GM18511 (cell line): ENCODE data around the gene SACS.
"Not testable (repeated sequence)": the region's sequence is repeated elsewhere in the genome, so short reads cannot be mapped to it uniquely, and the experiment has no call there.

Source experiments
- ATAC-seq: cut with Tn5 transposase; IDR thresholded peaks from one replicate; pipeline ENCODE4 v1.9.1; 2021; ENCODE audit warnings: mild to moderate bottlenecking, moderate library complexity; ENCODE audit not compliant: unreplicated experiment

Gene SACS

GRCh38 chr13:23414682-23415081 is 18.8 kb downstream of the SACS start:
- no peak for ATAC-seq

DNA sequence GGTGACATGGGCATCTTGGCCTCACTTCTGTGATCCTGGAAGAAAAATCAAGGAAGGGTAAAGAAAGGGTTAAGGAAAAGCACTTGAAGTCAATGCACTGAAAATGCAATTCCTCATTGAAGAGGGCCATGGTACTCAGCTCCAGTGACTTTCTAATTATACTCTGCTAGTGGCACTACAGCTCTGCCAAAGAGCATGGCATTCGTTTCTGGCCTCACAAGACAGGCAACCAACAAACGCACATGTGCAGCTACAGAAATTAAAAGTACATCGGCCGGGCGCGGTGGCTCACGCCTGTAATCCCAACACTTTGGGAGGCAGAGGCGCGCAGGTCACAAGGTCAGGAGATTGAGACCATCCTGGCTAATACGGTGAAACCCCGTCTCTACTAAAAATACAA is 21.8 kb downstream of the SACS start:
- ATAC-seq = no peak

DNA sequence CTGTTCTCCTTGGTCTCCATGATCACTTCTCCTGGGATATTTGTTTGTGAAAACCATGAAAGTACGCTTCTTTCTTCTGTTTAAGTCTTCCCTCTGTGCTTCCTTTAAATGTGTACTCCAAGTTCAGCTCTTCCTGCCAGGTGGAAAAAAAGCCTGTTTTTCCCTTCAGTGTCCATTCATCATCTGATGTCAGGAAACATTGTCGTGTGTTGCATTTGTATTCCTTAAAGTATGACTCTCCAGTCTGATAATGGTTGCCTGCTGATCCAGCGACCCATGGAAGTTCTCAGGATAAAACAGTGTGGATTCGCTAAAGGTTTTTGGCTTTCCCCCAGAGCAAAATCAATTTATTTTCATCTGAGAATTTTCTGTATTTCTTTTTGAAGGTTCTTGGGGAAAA is 22.3 kb downstream of the SACS start:
- ATAC-seq = no peak

DNA sequence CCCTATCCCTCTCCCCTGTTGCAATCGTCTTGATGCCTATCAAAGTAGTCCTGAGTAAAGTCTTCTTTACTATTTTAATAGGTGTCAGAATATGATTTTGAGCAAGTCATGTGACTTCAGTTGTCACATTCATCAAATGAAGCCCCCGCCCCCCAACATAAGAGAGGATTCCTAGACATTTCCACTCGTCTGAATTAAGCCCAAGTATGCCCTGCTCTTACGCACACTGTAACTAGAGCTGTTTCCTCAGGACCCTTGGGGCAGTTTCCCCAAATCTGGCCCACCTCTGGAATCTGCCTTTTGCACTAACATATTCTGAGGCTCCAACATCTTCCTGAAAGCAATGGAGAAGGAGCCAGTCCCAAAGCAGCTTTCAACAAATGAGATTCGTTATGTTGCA is 25.5 kb downstream of the SACS start:
- no peak for ATAC-seq

- ATAC-seq = not testable (repeated sequence)
Measured at GRCh38 chr13:23401156-23401555, 32.3 kb downstream of the SACS start.

DNA sequence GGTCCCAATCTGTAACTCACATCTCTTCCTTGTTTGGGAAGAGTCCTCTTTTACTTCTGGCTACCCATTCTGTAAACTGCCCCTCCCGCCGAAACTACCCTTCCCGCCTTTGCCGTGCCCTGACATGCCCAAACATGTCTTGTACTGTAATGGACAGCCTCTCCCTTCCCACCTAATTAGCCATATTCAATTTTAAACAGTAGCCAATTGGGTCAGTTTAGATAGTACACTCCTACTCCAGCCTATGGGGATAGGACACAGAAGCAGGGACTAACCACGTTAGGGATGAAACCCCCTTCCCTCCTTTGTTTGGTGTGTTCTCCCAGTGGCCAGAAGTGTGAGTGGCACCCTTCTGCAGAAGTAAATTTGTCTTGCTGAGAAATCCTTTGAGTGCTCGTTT is 34.2 kb downstream of the SACS start:
- ATAC-seq = no peak

- ATAC-seq = no peak
Measured at GRCh38 chr13:23394821-23395220, 38.7 kb downstream of the SACS start.

DNA sequence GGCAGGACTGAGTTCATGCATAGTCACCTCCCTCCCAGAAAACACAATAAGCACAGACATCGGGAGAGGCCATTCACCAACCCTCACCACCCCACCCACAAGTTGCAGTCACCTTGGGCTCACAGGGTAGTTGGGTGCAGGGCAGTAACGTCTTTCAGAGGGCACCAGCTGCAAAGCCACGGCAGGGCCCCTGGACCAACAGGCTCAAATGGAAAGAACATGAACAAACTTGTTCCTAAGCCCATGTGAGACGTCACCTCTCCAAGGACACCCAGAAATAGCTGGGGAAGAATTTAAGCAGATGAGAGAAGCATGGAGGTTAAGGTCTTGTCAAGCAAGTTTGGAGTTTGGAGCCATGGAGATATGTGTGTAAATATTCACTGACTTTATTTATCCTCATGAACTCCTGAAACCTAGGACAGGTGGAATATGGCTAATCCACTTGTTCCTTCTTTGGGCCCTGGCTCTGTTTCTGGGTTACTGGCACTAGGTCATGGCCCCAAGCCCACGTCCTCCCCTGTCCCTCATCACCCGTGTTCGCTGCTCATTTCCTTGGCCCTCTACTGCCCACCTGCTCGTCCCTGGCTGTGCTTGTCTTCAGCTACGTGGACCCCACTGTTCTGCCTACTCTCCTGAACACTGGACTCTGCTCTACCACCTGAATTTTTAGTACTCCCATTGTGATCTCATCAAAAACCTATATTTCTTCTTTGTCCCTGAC is 40.4 kb downstream of the SACS start:
- no peak for ATAC-seq

- no peak for ATAC-seq
Measured at GRCh38 chr13:23392313-23392712, 41.2 kb downstream of the SACS start.

DNA sequence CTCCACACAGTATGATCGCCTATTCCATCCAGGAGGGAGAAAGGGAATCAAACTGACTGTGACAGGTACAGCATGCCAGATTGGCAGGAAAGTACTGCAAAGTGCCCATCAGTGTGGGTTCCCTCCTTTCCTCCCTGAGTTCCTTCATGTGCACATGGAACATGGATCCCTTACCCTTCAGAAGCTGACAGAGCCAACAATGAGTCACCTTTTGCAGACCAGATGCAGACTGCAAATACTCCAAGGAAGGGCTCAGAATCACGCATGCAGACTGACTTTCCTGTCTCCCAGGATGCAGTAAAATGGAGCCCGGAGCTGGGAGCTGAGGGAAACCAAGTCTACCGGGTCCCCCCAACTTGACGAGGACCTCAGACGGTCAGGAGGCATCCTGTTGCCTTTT is 41.8 kb downstream of the SACS start:
- no peak for ATAC-seq

DNA sequence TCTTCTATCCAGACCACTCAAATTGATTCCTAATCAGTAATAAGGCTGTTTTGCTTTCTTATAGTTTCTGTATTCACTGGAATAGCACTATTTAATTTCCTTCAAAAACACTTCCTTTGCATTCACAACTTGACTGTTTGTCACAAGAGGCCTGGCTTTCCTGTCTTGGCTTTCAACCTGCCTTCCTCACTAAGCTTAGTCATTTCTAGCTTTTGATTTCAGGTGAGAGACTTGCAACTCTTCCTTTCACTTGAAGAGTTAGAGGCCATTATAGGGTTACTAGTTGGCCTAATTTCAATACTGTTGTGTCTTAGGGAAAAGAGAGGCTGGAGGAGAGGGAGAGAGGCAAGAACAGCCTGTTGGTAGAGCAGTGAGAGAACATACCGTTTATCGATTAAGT is 47.0 kb downstream of the SACS start:
- ATAC-seq = peak; percentile 76

- ATAC-seq = peak; percentile 9
Measured at GRCh38 chr13:23385931-23386330, 47.6 kb downstream of the SACS start.

GRCh38 chr13:23384111-23384510 is 49.4 kb downstream of the SACS start:
- ATAC-seq = peak; percentile 79

DNA sequence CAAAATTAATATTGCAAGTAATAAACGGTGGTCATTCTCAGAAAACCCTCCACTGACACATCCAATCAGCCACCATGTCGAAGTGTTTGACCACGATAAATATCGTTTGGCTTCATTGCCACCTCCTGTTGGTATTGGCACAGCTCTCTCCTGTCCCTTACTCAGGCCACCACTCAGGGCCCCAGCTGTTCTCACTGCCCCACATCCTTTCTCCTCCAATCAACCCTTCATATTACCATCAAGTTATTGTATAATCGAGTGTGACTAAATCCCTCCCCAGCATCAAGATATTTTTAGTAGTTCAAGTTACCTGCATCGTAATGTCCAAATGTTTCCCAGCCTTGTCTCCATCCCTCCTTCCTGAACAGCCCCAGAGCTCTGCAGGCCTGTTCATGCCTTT is 50.4 kb downstream of the SACS start:
- ATAC-seq = no peak

- no peak for ATAC-seq
Measured at GRCh38 chr13:23381866-23382265, 51.6 kb downstream of the SACS start.

- no peak for ATAC-seq
Measured at GRCh38 chr13:23380534-23380933, 53.0 kb downstream of the SACS start.

GRCh38 chr13:23377983-23378632 is 55.4 kb downstream of the SACS start:
- peak; percentile 38 for ATAC-seq

DNA sequence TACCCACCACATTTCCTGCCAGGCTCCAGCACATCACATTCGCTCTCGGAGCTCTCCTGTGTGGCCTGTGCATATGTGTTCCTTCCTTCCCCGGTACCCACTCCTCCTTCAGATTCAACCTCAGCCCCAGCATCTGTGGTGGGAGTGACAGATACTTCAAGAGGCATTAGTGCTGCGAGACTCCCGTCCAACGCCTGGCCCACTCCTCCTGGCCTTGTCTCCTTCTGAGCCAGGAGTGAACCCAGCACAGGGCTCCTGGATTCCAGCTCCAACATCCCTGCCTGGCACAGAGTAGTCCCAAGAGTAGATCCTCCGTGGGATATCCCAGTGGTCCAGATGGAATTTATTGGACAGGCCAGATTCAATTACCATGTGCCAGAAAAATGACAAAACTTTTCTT is 55.9 kb downstream of the SACS start:
- ATAC-seq = no peak

GRCh38 chr13:23375001-23375971 is 58.2 kb downstream of the SACS start:
- peak; percentile 81 for ATAC-seq

DNA sequence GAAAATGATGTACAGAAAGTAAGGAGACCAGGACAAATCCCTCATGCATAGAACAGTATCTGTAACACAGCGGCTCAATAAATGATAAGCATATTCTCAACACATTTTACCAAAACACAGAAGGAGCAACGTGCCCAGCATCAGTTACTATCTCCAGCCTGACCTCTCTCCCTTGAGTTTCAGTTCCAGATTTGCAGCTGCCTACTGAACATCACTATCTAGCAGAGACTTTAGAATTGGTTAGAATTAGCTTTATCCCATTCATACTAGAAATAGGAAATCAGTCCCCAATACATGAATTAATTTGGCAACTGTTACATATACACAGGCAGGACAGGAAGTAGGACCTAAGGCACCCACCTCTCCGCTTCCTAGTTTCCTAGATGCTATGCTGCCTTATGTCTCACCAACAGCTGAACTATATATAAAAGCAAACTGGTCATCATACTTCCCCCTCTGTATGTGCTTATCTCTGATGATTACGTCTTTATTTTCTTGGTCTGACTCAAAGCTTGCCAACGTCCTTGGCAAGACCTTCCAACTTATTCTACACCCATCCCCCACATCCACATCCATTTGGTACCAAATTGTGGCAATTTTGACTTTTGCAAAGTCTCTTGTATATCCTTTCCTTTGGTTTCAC is 61.1 kb downstream of the SACS start:
- no peak for ATAC-seq

DNA sequence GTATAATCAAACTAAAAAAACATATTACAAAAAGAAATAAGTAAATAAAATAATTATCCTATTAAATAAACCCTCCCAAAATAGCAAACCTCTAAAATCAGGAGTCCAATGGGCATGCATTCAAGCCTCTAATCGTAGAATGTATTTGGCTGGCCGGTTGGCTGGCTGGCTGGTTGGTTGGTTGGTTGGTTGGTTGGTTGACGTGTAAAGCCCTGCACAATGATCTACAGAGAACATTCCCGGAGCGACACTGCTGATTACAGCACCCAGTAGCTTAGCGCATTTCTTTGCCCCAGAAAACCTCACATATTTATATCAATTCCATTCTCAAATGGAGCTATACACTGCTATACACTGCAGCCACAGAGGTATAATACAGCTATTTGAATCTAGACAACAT is 65.6 kb downstream of the SACS start:
- ATAC-seq = no peak
